WI38 (cell line): ENCODE measurements around the gene PARD3.

ENCODE experiments used
- H3K4me3 ChIP-seq: 2 replicates; pipeline ENCODE4 v1.5.1; 2011; ENCODE audit warnings: low read depth, mild to moderate bottlenecking, control low read depth, low read length
- TF ChIP-seq, protein P1 (sequence below): IDR thresholded peaks from 2 replicates; pipeline ENCODE4 v1.5.1; 2012; ENCODE audit warnings: low read depth, mild to moderate bottlenecking, control low read depth, low read length

PARD3 gene

DNA sequence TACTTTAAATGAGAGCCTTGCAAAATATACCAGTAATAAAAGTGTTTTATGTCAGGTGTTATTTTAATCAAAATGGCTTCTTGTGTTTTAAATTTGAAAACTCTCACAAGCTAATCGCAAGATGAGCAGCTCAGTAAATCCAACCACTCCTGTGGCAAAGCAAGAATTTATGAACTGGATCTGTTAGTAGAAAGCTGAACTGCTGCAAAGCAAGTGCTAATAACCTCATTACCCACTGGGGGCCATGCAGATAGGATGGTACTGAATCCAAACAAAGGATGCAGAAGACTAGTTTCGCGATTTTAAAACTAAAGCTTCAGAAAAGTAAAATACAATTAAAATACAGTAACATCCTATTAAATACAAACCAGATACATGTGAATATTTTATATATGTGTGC, 468.0 kb downstream of the PARD3 start:
- TF ChIP-seq, protein P1, sequence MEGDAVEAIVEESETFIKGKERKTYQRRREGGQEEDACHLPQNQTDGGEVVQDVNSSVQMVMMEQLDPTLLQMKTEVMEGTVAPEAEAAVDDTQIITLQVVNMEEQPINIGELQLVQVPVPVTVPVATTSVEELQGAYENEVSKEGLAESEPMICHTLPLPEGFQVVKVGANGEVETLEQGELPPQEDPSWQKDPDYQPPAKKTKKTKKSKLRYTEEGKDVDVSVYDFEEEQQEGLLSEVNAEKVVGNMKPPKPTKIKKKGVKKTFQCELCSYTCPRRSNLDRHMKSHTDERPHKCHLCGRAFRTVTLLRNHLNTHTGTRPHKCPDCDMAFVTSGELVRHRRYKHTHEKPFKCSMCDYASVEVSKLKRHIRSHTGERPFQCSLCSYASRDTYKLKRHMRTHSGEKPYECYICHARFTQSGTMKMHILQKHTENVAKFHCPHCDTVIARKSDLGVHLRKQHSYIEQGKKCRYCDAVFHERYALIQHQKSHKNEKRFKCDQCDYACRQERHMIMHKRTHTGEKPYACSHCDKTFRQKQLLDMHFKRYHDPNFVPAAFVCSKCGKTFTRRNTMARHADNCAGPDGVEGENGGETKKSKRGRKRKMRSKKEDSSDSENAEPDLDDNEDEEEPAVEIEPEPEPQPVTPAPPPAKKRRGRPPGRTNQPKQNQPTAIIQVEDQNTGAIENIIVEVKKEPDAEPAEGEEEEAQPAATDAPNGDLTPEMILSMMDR, result no peak

DNA sequence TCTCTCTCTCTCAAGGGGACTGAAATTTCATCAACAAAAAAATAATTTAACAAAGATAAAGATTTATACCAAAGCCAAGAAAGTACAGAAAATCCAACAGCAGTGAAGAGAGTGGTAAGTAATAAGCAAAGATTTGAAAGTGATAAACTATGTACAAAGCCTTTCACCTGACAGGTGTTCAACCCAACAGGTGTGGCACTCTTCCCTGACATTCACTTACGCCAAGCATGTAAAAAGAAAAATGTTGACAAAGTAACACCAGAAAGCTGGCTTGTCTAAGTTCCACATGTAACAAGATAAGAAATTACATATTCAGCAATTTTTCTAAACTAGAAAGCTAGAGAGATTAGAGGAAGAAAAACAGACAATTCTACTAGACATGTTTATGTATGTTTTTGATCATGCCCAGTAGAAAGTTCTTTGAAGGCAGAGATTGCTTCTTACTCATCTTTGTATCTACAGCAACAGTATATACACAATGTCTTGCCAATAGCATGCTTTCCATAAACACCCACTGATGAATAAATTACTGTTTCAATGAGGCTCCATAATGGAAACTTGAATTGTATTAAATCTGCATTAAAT, 468.5 kb downstream of the PARD3 start:
- TF ChIP-seq, protein P1, result no peak
- no peak overlapping the region for H3K4me3 ChIP-seq

More for the DNA sequence above, 468.0 kb downstream of the PARD3 start:
- H3K4me3 ChIP-seq, result no peak overlapping the region

DNA sequence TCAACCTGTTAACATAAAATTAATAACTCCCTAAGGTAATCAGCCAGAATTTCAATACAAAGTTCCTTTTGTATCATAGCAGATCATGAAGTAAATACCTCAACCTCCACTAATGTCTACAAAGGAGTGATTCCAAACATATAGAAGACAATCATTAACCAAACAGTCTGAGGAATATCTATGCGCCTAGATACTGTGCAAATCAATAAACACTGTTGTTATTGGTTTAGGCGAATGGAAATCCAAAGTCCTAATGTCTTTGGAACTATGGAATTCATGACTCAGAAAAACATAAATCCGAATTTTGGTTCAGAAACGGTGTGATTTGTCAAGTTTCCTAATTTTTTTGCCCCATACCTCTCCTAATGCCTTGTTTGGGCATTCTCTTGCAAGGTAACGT, 469.7 kb downstream of the PARD3 start:
- TF ChIP-seq, protein P1, result no peak
- no peak overlapping the region for H3K4me3 ChIP-seq

DNA sequence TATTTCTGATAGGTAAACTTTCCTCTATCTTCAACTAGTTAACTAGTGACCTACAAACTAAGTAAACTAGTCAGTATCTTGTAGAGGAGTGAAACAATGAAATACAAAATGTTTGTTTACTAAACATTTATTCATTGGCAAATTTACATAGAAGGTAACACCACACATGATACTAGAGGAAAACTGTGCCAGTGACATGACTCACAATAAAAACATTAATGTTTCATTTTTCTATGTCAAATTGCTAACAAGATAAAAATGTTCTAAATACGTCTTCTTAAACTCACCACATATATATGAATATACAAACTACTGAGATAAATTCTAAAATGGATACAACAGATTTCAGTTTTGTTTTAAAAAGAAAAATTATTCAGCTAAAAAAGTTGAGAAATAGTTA, 471.3 kb downstream of the PARD3 start:
- no peak overlapping the region for H3K4me3 ChIP-seq
- TF ChIP-seq, protein P1, result no peak

DNA sequence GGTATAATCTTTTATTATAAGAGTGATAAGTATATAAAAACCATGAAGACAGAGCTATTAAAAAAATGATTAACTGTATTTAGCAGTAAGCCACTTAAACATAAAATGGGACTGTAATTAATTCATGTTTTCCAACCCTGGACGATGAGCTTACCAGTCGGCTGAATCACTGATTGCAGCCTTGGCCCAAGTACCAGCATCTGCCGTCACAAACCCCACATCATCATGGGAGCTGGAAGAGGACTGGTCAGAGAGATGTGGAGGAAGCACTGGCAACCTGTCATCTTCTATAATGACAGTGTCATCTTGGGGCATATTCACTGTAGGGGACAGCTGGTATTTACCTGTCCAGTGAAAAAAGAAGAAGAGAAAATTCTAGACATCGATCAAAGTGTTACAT, 473.6 kb downstream of the PARD3 start:
- no peak overlapping the region for H3K4me3 ChIP-seq
- TF ChIP-seq, protein P1, result no peak

DNA sequence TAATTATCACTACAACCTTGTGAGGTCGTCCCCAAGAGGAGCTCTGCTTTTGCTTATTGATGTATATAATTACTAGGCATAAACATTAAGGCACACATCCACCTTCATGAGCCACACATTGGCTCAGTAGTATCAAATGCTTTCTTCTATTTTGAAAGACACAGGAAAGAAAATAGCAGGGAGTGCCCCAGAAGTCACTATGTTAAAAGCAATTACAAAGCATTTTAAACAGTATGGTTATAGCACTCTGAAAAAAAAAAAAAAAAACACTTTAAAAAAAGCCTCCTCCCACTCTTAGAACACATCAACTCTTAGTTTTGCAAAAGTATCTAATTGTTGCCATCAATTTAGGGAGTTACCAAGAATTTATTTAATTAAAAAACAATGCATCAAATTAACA, 474.2 kb downstream of the PARD3 start:
- no peak overlapping the region for H3K4me3 ChIP-seq
- TF ChIP-seq, protein P1, result no peak

DNA sequence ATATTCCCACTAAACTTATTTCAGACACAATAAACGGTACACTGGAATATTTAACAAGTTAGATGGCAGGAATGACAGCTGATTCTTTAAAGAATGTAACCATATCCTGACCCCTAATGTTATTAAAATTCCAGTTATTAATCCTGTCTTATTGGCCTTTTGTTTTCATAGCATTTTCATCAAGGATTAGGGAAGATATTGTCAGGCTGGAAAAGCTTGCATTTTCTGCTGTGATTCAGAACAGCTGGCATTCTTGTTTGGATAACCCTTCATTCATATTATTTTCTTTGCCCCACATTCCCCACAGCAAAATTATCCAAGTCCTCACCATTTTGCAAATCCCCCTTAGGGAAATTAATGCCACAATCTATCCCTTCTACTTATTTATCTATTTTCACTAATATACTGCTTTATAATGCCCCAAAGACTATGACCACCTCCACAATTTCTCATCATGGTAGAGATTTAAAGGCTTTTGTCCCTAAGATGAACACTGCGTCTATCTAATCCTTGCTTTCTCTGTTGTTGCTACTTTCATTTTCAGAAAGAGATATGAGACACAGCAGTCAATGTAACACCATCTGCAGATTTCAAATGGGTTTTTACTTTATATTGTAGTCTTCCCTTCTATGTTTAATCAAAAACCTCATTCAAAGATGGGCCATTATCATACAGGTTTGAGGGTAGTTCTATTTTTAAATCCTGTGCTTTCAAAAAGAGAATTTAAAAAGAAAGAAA, 475.1 kb downstream of the PARD3 start:
- TF ChIP-seq, protein P1, result no peak
- H3K4me3 ChIP-seq, result no peak overlapping the region
